SK-N-SH treated with all-trans-retinoic acid at 6 μM for 48 hours (cell line): Measurements from ENCODE around the gene FRA10AC1.

Source experiments
- ATAC-seq: fragments of 200-7000 bp; cut with Tn5 transposase; 3 replicates; pipeline ENCODE4 v1.9.1; 2020; ENCODE audit warnings: mild to moderate bottlenecking, moderate library complexity
- ARNTL ChIP-seq: fragments of 450-650 bp; formaldehyde crosslinking; IDR thresholded peaks from 2 replicates; pipeline ENCODE4 v1.5.0; 2020; ENCODE audit warnings: low read depth, mild to moderate bottlenecking, moderate library complexity, borderline replicate concordance
- BACH2 ChIP-seq: fragments of 250-450 bp; sonication (Bioruptor Pico); IDR thresholded peaks from 2 replicates; pipeline ENCODE4 v1.9.0; 2021; ENCODE audit warnings: mild to moderate bottlenecking, borderline replicate concordance
- CREB5 ChIP-seq: fragments of 250-450 bp; sonication (Bioruptor Pico); IDR thresholded peaks from 2 replicates; pipeline ENCODE4 v1.5.1; 2020; ENCODE audit warnings: low read depth, mild to moderate bottlenecking, moderate library complexity
- CSDC2 ChIP-seq: fragments of 250-450 bp; sonication (Bioruptor Pico); IDR thresholded peaks from 2 replicates; pipeline ENCODE4 v1.5.0; 2020; ENCODE audit warnings: mild to moderate bottlenecking, moderate library complexity
- ESRRG ChIP-seq: fragments of 250-450 bp; sonication (Bioruptor Pico); IDR thresholded peaks from 2 replicates; pipeline ENCODE4 v1.6.1; 2021; ENCODE audit warnings: mild to moderate bottlenecking
- GLIS3 ChIP-seq: fragments of 250-450 bp; sonication (Bioruptor Pico); IDR thresholded peaks from 2 replicates; pipeline ENCODE4 v1.5.0; 2020; ENCODE audit warnings: mild to moderate bottlenecking, moderate library complexity
- ISL1 ChIP-seq: fragments of 250-450 bp; sonication (Bioruptor Pico); IDR thresholded peaks from 2 replicates; pipeline ENCODE4 v2.1.2; 2022; ENCODE audit warnings: mild to moderate bottlenecking, moderate library complexity
- OSR1 ChIP-seq: fragments of 250-450 bp; sonication (Bioruptor Pico); IDR thresholded peaks from 2 replicates; pipeline ENCODE4 v1.8.0; 2022; ENCODE audit warnings: moderate library complexity, mild to moderate bottlenecking, inconsistent platforms
- PPARA ChIP-seq: fragments of 250-450 bp; sonication (Bioruptor Pico); IDR thresholded peaks from 2 replicates; pipeline ENCODE4 v1.5.0; 2020; ENCODE audit warnings: mild to moderate bottlenecking, borderline replicate concordance
- RARB ChIP-seq: fragments of 250-450 bp; sonication (Bioruptor Pico); IDR thresholded peaks from 2 replicates; pipeline ENCODE4 v1.8.0; 2021; ENCODE audit warnings: mild to moderate bottlenecking, moderate library complexity
- SNAI2 ChIP-seq: fragments of 250-450 bp; sonication (Bioruptor Pico); IDR thresholded peaks from 2 replicates; pipeline ENCODE4 v1.5.0; 2020; ENCODE audit warnings: mild to moderate bottlenecking, moderate library complexity
- TCF4 ChIP-seq: fragments of 250-450 bp; sonication (Bioruptor Pico); IDR thresholded peaks from 2 replicates; pipeline ENCODE4 v1.8.0; 2021; ENCODE audit warnings: mild to moderate bottlenecking, moderate library complexity, borderline replicate concordance
- TOX ChIP-seq: fragments of 250-450 bp; sonication (Bioruptor Pico); IDR thresholded peaks from 2 replicates; pipeline ENCODE4 v1.8.0; 2021; ENCODE audit warnings: mild to moderate bottlenecking, moderate library complexity, borderline replicate concordance
- TSHZ2 ChIP-seq: fragments of 250-450 bp; sonication (Bioruptor Pico); IDR thresholded peaks from 2 replicates; pipeline ENCODE4 v1.5.0; 2020; ENCODE audit warnings: mild to moderate bottlenecking, moderate library complexity
- ZC3H10 ChIP-seq: fragments of 250-450 bp; sonication (Bioruptor Pico); IDR thresholded peaks from 2 replicates; pipeline ENCODE4 v1.5.1; 2021; ENCODE audit warnings: mild to moderate bottlenecking, moderate library complexity
- ZFP3 ChIP-seq: fragments of 250-450 bp; sonication (Bioruptor Pico); IDR thresholded peaks from 2 replicates; pipeline ENCODE4 v1.5.0; 2020; ENCODE audit warnings: mild to moderate bottlenecking, moderate library complexity
- ZFP30 ChIP-seq: fragments of 450-650 bp; formaldehyde crosslinking; IDR thresholded peaks from 2 replicates; pipeline ENCODE4 v1.5.0; 2022; ENCODE audit warnings: mild to moderate bottlenecking, moderate library complexity
- ZNF565 ChIP-seq: fragments of 450-650 bp; formaldehyde crosslinking; conservative IDR thresholded peaks from 2 replicates; pipeline ENCODE4 v1.5.0; 2020; ENCODE audit warnings: low read depth, mild to moderate bottlenecking, moderate library complexity
- ZNF70 ChIP-seq: fragments of 450-650 bp; formaldehyde crosslinking; IDR thresholded peaks from 2 replicates; pipeline ENCODE4 v1.5.0; 2020; ENCODE audit warnings: mild to moderate bottlenecking, moderate library complexity
- ZNF8 ChIP-seq: fragments of 450-650 bp; formaldehyde crosslinking; IDR thresholded peaks from 2 replicates; pipeline ENCODE4 v1.5.0; 2020; ENCODE audit warnings: mild to moderate bottlenecking, moderate library complexity
- TF ChIP-seq, protein P1 (sequence below): fragments of 250-450 bp; sonication (Bioruptor Pico); IDR thresholded peaks from 2 replicates; pipeline ENCODE4 v1.8.0; 2021; ENCODE audit warnings: low read depth, mild to moderate bottlenecking, moderate library complexity, borderline replicate concordance
- TF ChIP-seq, protein P2 (sequence below): fragments of 250-450 bp; sonication (Bioruptor Pico); IDR thresholded peaks from 2 replicates; pipeline ENCODE4 v1.8.0; 2020; ENCODE audit warnings: mild to moderate bottlenecking, moderate library complexity, borderline replicate concordance
- TF ChIP-seq, protein P3 (sequence below): fragments of 250-450 bp; sonication (Bioruptor Pico); IDR thresholded peaks from 2 replicates; pipeline ENCODE4 v1.5.1; 2021; ENCODE audit warnings: mild to moderate bottlenecking, moderate library complexity

Gene FRA10AC1

DNA sequence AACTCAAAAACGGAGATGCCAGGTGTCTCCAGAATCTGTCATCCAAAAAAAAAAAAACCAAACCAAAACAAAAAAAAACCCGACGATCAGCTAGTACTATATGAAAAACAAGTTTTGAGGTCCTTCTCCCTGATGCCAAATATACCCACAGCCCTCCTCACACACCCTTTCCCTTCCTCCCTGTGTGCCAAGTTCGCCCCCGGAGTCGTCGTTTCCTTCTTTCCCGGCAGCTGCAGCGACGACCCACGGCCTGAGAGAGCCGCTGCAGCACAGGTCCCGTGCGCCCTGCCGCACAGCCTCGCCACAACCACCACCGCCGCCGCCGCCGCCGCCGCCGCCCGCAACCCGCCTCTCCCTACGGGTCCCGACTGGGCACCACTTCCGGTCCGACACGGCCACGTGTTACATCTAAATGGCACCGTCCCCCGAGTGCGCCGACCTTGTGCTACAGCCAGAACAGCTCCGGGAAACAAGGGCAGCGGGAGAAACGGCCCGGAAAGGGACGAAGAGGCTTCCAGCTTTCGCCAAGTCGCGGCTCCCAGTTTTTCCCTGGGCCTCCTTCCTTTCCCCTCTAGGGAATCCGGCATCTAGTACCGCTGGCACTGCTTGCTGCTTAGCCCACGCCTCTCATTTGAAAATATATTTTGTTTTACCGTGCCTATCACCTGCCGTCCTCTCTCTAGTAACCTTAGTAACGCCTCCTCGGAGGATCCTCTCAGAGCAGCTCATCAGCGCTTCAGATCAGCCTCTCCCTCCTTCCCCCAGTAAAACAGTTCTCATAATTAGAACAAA, at the start of gene FRA10AC1:
TSS of gene FRA10AC1 (minus strand) at position 383 of the 792 bp plus-strand sequence. CDS start 2,486 bp downstream, outside the sequence.
- ATAC-seq, result peak; percentile 99
- TF ChIP-seq SNAI2 (CRISPR knock-in tag), result no peak
- TF ChIP-seq RARB (CRISPR knock-in tag), result peak; percentile 47; the same call in 1 of the 2 replicates
- TF ChIP-seq, protein P1, sequence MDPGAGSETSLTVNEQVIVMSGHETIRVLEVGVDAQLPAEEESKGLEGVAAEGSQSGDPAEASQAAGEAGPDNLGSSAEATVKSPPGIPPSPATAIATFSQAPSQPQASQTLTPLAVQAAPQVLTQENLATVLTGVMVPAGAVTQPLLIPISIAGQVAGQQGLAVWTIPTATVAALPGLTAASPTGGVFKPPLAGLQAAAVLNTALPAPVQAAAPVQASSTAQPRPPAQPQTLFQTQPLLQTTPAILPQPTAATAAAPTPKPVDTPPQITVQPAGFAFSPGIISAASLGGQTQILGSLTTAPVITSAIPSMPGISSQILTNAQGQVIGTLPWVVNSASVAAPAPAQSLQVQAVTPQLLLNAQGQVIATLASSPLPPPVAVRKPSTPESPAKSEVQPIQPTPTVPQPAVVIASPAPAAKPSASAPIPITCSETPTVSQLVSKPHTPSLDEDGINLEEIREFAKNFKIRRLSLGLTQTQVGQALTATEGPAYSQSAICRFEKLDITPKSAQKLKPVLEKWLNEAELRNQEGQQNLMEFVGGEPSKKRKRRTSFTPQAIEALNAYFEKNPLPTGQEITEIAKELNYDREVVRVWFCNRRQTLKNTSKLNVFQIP, result peak; percentile 70; the same call in 1 of the 2 replicates
- TF ChIP-seq TOX, result no peak
- TF ChIP-seq CREB5 (CRISPR knock-in tag), result no peak
- TF ChIP-seq ARNTL (CRISPR knock-in tag), result no peak
- TF ChIP-seq TSHZ2 (CRISPR knock-in tag), result peak; percentile 50; the same call in 1 of the 2 replicates
- TF ChIP-seq OSR1 (CRISPR knock-in tag), result no peak
- TF ChIP-seq ZFP3 (CRISPR knock-in tag), result peak; percentile 61; the same call in 1 of the 2 replicates
- TF ChIP-seq, protein P2, sequence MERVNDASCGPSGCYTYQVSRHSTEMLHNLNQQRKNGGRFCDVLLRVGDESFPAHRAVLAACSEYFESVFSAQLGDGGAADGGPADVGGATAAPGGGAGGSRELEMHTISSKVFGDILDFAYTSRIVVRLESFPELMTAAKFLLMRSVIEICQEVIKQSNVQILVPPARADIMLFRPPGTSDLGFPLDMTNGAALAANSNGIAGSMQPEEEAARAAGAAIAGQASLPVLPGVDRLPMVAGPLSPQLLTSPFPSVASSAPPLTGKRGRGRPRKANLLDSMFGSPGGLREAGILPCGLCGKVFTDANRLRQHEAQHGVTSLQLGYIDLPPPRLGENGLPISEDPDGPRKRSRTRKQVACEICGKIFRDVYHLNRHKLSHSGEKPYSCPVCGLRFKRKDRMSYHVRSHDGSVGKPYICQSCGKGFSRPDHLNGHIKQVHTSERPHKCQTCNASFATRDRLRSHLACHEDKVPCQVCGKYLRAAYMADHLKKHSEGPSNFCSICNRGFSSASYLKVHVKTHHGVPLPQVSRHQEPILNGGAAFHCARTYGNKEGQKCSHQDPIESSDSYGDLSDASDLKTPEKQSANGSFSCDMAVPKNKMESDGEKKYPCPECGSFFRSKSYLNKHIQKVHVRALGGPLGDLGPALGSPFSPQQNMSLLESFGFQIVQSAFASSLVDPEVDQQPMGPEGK (CRISPR knock-in tag), result no peak
- no peak for TF ChIP-seq ZFP30
- no peak for TF ChIP-seq ZC3H10
- TF ChIP-seq ZNF565 (CRISPR knock-in tag), result no peak
- TF ChIP-seq BACH2 (CRISPR knock-in tag), result no peak
- no peak for TF ChIP-seq ISL1 (CRISPR knock-in tag)
- no peak for TF ChIP-seq ZNF70
- TF ChIP-seq, protein P3, sequence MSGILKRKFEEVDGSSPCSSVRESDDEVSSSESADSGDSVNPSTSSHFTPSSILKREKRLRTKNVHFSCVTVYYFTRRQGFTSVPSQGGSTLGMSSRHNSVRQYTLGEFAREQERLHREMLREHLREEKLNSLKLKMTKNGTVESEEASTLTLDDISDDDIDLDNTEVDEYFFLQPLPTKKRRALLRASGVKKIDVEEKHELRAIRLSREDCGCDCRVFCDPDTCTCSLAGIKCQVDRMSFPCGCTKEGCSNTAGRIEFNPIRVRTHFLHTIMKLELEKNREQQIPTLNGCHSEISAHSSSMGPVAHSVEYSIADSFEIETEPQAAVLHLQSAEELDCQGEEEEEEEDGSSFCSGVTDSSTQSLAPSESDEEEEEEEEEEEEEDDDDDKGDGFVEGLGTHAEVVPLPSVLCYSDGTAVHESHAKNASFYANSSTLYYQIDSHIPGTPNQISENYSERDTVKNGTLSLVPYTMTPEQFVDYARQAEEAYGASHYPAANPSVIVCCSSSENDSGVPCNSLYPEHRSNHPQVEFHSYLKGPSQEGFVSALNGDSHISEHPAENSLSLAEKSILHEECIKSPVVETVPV (CRISPR knock-in tag), result no peak
- no peak for TF ChIP-seq PPARA (CRISPR knock-in tag)
- TF ChIP-seq ZNF8, result peak; percentile 11; the same call in 1 of the 2 replicates
- no peak for TF ChIP-seq TCF4 (CRISPR knock-in tag)
- 0 out of 2 replicates have a peak, but pooled peaks have one; percentile 18 for TF ChIP-seq CSDC2 (CRISPR knock-in tag)
- TF ChIP-seq GLIS3 (CRISPR knock-in tag), result no peak
- no peak for TF ChIP-seq ESRRG (CRISPR knock-in tag)

GRCh38 chr10:93751832-93752231, 49.4 kb upstream of the FRA10AC1 start:
- peak; percentile 79 for ATAC-seq
- TF ChIP-seq, protein P1, result no peak
- TF ChIP-seq ESRRG (CRISPR knock-in tag) (no peak), ISL1 (CRISPR knock-in tag) (no peak), OSR1 (CRISPR knock-in tag) (no peak), ARNTL (CRISPR knock-in tag) (no peak), ZNF565 (CRISPR knock-in tag) (no peak), ZFP3 (CRISPR knock-in tag) (no peak), TOX (no peak), CSDC2 (CRISPR knock-in tag) (no peak), RARB (CRISPR knock-in tag) (no peak), ZFP30 (no peak), ZNF70 (no peak), GLIS3 (CRISPR knock-in tag) (no peak), ZNF8 (no peak), PPARA (CRISPR knock-in tag) (no peak)
- TF ChIP-seq, protein P2 (CRISPR knock-in tag), result no peak
- TF ChIP-seq, protein P3 (CRISPR knock-in tag), result no peak
